ENCODE results near the gene C11orf98.
"Not testable (repeated sequence)": the region's sequence is repeated elsewhere in the genome, so short reads cannot be mapped to it uniquely, and the experiment has no call there.

Gene C11orf98

DNA sequence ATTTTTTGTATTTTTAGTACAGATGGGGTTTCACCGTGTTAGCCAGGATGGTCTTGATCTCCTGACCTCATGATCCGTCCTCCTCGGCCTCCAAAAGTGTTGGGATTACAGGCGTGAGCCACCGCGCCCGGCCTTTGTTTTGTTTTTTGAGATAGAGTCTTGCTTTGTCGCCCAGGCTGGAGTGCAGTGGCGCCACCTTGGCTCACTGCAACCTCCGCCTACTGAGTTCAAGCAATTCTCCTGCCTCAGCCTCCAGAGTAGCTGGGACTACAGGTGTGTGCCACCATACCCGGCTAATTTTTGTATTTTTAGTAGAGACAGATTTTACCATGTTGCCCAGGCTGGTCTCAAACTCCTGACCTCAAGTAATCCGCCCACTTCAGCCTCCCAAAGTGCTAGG, 14.7 kb downstream of the C11orf98 start:
- not testable (repeated sequence) for DNase-seq

DNA sequence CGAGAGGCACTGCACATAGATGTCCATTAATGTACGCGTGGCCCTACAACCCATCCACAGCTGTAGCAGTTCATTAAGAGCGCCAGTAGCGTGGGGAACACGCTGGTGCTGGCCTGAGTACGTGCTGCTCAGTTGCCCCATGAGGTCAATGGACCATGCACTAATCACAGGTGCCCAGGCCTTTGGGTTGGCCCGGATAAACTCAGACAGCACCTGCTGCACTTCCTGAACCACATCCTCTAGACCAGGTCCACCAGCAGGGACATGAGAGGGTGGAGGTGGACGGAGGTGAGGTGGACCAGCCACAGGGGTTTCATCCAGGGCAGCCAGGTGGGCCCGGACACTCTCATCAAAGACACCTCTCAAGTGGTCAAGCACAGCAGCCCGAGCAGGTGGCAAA, 15.5 kb downstream of the C11orf98 start:
- no peak for DNase-seq

DNA sequence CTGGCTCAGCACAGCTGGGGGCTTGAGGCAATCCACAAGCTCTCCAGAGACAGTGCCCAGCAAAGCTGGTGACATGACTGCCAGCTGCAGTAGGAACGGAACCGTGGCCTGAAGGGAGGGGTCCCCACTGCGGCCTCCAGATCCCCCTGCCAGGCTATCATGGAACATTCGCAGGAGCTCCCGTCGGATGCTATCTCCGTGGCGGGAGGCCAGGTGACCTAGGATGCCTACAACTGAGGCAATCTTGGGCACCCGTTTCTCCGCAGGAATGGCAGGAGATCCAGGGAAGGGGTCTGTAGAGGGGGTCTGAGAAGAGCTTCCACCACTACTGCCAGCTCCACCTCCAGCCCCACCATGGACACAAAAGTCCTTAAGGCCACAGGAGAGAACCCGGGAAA, 16.0 kb downstream of the C11orf98 start:
- DNase-seq, result no peak

DNA sequence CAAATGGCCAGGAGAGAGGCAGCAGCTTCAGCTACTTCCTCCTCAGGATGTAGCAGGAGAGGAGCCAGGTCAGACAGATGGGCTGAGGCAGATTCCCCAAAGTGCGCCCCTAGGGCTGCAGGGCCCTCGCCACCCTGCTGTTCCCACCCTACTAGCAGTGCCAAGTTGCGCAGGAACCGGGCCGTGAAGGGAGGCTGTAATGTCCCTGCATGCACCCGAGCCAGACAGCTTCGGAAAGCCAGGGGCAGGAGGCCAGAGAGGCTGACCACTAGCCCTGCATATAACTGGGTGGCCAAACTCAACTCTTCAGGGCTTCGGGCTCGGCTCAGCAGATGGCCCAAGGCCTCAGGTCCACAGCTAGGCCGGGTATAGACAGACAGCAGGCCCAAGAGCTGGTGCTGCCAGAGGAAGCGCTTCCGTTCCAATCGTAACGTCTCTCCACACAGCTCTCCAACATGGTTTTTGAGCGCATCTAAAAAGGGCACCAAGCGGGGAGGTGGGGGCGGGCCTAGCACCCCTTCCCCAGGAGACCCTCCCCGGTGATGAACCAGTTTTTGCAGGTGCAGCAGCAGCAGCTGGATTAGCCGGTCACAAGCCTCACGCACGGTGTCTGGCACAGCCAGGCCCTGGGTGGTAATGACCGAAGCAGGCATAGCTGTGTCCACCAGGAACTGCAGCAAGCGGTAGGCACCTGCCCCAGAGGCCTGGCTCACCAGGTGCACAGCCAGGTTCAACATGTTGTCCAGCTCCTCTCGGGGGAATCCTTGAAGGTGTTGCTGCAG, 16.6 kb downstream of the C11orf98 start:
- no peak for DNase-seq

DNA sequence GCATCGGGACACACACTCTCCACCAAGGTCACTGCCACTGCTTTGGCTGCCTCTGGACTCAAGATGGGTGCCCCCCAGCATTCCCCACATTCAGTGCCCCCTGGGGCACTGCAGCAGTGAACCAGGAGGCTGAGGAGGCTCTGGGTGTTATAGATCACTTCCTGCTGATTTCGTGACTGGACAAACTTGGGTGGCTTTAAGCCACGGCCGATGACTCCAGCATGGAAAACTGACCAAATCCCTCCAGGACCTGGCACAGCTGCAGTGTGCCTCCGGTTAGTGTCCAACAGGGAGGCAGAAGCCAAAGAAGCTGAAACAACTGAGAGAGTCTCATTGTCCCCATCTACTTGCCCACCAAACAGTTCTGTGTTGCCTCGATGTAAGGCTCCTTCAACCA, 17.4 kb downstream of the C11orf98 start:
- no peak for DNase-seq

DNA sequence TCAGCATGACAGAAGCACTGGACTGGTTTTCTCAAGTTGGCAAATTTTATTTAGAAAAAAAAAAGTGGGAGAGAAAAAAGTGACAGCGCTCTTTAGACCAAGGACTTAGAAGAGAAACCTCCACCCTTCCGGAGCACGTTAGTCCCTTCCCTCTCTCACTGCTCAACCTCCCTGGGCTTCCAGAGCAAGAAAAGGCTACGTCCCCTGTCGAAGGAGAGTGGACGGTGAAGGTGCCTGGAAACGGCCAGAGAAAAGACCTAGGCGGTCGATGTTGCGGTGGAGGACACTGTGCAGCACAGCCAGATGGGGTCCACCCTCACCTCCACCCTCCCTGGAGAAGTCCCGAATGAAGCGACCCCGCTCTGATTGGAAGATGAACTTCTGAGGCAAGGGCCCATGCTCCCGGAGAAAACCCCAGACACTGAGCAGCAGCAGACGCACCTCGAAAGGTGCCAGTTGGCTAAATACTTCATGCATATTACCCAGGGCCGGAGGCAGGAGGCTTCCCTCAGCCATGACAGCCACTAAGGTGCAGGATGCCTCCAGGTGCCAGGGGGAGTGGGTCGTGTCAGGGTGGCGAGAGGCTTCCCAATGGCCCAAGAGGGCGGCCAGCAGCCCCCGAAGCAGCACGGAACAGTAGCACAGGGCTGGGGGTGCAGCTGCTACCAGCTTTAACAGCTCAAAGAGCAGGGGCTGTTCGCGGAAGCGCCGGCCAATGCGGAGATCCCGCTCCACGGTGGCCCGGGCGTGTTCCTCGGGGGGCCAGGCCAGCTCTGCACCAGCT, 18.0 kb downstream of the C11orf98 start:
- DNase-seq, result no peak

DNA sequence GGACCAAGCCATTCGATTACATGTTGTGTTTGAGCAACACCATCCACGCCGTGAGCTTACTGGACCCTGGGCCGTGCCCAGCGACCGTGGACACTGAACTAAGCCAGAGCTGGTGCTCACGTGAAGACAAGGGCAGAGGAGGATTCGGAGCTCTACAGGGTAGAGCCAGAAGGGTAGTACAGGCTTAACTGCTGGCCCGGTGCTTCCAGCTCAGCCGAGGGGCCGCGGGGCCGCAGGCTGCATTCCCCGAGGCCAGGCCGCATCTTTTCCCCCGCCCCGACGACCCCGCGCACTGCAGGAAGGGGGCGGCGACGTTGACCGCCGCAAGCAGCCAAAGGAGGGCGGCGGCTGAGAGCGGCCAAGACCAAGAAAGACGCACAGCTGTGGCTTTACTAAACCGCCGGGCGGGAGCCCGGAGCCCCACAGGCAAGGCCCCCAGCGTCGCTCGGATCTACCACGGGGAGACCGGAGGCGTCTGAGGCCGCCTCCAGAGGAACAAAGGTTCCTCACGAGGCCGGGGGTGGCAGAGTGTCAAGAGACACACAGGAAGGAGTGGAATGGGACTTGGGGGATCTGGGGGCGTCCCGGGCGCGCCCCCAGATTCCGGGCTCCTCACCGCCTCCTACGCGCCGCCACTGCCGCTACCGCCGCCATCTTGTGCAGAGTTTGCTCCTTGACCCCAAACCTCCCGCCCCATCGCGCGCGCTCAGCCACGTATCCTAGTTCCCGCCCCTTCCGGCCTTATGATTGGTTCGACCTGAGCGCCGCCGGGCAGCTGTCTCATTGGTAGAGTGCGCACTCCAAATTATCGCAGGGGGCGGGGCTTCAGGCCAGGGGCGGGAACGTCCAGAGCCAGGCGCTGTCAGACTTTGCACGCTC, 18.8 kb downstream of the C11orf98 start, which contains the start of gene GANAB:
GANAB (minus strand) TSS at position 668 of the 879 bp plus-strand sequence; CDS start at position 654, 14 bp downstream.
- DNase-seq, result peak; percentile 99 to 100 (median 99)

DNA sequence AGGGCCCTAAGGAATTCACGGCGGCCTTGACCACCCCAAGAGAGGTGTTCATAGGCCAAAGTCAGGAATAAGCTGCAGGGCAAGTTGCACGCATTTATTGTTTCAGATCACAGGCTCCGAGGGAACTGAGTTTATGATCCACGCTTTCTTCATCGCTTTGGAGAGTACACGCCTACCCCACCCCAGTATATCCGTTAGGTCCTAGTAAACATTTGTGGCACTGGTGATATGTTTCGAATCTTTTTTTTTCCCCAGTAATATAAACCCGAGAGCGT, 19.4 kb downstream of the C11orf98 start:
- no peak for DNase-seq

DNA sequence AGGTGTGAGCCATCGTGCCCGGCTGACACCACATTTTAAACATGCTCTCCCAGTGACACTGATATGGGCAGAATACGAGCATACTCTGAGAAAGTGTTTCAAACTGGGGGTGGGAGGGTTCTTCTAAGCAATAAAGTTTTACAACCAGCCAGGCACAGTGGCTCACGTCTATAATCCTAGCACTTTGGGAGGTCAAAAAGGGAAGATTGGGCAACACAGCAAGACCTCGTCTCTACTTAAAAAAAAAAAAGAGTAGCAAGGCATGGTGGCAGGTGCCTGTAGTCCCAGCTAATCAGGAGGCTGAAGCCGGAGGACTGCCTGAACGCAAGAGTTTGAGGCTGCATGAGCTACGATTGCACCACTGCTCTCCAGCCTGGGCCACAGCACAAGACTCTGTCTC, 20.8 kb downstream of the C11orf98 start:
- DNase-seq, result no peak

DNA sequence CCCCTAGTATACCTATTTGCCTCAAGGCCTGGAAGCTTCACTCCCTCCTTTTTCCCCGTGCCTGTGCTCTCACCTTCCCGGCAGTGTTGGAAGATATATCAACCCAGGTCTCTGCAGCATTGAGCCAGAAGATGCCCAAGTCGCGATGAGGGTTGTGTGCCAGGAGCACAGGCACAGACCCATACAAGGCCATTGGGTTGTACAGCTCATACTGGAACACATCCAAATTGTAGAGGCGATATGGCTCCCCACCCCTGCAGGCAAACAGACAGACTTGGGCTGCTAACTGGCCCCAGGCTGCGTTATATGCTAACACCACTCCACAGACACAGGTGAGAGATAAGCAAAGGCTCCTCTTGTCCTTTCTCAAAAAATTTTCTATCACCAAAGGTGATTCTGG, 32.5 kb downstream of the C11orf98 start:
- DNase-seq, result no peak

DNA sequence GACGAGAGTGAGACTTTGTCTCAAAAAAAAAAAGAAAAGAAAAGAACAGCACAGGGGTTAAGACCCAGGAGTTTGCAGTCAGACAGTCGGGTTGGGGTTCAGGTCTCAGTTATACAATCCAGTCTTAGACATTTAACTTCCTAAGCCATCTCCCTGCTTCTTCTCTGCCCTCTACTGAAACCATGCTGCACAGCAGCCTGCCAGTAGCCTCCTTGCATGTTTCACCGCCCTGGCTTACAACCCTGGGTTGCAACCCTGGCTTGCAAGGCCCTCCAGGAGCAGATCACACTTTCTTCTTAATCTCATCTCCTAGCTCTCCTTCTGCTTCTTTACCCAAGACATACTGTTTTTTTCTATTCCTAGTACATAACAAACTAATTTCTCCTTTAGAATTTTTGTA, 37.3 kb downstream of the C11orf98 start:
- DNase-seq, result peak in 1 of 4 experiments; percentile 27

DNA sequence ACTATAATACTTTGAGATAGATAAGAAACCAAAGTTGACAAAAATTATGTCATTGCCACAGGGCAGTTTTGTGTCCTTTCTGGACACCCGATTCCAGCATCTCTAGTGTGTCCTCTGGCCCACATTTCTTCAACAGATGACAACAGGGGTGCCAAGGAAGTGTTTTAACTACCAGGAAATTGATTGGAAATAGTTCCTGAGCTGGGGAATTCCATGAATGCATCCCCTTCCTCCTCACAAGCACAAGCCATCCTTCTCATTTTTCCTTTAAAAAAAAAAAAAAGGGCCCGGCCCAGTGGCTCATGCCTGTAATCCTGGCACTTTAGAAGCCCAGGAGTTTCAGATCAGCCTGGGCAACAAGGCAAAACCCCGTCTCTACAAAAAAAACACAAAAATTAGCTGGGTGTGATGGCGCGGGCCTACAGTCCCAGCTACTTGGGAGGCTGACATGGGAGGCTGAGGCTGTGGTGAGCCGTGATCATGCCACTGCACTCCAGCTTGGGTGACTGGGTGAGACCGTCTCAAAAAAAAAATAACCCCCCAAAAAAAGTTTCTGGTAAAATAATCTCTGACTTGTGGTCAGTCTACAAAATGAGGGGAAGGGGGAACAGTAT, 42.4 kb downstream of the C11orf98 start:
- DNase-seq, result no peak

DNA sequence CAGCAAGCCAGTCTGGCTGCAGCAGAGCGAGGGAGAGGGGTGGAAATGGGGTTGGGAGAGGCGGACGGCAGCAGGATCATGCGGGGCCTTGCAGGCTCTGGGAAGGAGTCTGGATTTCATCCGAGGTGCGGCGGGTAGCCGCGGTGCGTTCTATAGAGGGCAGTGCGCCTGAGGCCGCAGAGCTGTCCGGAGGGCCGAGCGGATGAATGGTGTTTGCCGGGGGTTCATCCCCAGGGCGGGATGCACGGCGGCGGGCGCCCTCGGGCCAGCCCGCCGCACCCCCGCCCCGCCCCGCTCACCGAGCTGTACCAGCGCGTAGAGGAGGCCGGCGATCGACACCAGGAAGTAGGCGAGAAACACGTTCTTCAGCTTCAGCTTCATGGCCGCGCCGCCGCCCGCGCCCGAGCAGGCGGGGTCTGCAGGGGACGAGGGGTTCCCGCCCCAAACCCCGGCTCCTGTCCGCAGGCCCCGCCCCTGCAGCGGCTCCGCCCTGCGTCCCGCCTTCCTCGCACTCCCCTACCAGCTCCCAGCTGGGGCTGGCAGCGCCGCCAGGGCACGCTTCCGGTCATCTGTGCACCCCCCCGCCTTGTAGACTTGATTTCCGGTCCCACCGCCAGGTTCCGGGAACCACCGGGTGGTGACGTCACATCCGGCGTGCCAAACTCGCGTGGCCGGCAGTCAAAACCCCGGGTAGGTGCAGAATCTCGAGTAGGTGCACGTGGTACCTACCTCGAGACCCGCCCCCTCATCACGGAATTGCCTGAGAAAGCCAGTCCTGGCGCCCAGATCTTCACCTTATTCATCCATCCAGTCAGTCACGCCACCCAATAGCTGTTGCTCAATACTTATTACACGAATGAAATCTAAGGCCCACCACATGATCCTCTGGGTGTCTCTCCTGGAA, 43.2 kb downstream of the C11orf98 start, which contains the start of gene B3GAT3:
B3GAT3 (minus strand) TSS at position 420 of the 904 bp plus-strand sequence; CDS start at position 381, 39 bp downstream.
- peak; percentile 99 for DNase-seq

DNA sequence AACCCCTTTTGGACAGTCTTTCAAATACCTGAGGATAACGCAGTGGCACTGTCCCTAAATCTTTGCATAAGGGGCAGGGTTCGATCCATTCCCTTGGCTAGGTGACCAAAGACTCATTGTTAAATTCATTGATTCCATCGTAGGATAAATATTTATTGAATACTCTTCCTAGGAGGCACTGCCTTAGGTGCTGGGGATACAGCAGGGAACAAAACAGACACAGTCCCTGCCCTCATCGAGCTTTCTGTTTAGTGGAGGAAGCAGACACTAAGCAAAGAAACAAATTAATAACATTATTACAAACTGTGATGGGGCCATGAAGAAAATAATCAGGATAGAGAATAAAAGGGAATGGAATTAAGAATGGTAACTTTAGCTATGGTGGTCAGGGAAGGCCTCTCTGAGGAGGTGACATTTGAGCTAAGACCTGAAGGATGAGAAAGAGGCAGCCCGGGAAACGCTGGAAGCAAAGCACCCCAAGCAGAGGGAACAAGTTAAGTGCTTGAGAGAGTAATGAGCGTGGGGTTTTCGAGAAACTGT, 43.9 kb downstream of the C11orf98 start:
- DNase-seq, result no peak

DNA sequence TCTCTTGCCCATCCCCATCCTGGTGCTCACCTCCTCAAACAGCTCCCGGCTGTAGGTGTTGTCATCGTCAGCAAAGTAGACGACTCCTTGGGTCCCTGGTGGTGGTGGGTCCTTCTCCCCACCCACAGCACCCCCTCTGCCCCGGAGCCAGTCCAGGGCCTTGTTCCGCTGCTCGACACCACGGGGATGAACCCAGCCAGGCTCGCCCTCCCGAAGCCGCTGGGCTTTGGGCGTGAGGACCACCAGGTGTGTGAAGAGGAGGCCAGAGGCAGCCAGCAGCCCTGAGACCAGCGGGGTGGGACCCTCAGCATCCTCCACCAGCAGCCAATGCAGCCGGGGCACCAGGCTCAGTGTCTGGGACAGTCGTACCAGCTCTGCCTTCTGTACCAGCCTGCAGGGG, 48.1 kb downstream of the C11orf98 start:
- DNase-seq, result not testable (repeated sequence)

DNA sequence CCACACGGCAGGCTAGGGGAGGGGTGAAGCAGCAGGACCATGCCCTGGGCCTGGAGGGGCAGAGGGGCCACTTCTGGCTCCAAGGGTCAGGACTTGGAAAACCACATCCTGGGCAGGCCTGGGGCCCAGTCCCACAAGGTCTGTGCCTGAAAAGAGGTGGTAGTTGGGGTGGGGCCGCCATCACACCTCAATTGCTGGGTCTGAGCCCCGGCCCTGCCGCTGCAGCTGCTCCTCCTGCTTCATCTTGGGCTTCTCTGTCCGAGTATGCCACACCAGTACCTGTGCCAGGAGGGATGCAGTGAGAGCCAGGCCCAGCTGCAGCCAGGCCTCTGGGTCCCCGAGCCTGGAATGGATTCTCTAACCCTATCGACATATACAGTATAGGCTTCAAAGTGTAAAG, 49.5 kb downstream of the C11orf98 start:
- DNase-seq, result no peak

DNA sequence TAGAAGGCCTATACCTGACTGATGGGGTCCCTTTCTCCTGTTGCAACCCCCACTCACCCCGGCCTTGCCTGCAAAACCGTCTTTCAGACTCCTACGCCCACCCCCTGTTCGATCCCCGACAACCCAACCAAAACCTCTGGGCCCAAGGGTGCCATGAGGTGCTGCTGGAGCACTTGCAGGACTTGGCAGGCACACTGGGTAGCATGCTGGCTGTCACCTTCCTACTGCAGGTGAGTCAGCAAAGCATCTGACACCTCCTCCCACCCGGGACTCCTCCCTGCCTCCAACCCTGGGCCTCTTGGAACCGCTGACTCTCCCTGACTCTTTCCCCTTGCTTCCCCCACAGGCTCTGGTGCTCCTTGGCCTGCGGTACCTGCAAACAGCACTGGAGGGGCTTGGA, 50.7 kb downstream of the C11orf98 start:
- DNase-seq, result peak in 1 of 4 experiments; percentile 33

DNA sequence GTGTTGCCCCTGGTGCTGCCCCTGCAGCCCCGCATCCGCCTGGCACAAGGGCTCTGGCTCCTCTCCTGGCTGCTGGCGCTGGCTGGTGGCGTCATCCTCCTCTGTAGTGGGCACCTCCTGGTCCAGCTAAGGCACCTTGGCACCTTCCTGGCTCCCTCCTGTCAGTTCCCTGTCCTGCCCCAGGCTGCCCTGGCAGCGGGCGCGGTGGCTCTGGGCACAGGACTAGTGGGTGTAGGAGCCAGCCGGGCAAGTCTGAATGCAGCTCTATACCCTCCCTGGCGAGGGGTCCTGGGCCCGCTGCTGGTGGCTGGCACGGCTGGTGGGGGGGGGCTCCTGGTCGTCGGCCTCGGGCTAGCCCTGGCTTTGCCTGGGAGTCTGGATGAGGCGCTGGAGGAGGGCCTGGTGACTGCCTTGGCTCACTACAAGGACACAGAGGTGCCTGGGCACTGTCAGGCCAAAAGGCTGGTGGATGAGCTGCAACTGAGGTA, 51.7 kb downstream of the C11orf98 start:
- DNase-seq, result no peak
